ENCODE measurements around the gene CD300H.

GRCh38 chr17:74522381-74523105 is 44.8 kb downstream of the CD300H start:
- TF ChIP-seq POU6F1 (CRISPR knock-in tag; IDR thresholded peaks at IDR 0.05; ENCODE audit: borderline replicate concordance, low read depth), result no peak
- no peak for TF ChIP-seq ARNTL (CRISPR knock-in tag; IDR thresholded peaks at IDR 0.05; ENCODE audit: borderline replicate concordance, low read depth)
- TF ChIP-seq ESRRG (CRISPR knock-in tag; IDR thresholded peaks at IDR 0.05), result no peak
- TF ChIP-seq ZFP30 (CRISPR knock-in tag; IDR thresholded peaks at IDR 0.05), result no peak
